Bronchial epithelial cell (primary cell): ENCODE results near the gene UBL4B. TPM values are rescaled to one million over a fixed set of nuclear protein-coding genes. Genes with fewer than 3 reads are reported as not detected.

Experiments used
- DNase-seq: peaks from one replicate; pipeline ENCODE4 v3.0.0-alpha.2; 2010; ENCODE audit warnings: low read depth
- FAIRE-seq: peaks from 2 replicates; lab custom pipeline; 2011; peaks lifted over from hg19 to GRCh38; lab: Jason Lieb, UNC
- H3K27me3 ChIP-seq: 2 replicates; pipeline ENCODE4 v1.5.1; 2011; ENCODE audit warnings: low read length; ENCODE audit not compliant: control insufficient read depth, insufficient read depth
- H3K36me3 ChIP-seq: 2 replicates; pipeline ENCODE4 v1.5.1; 2011; ENCODE audit warnings: low read length; ENCODE audit not compliant: control insufficient read depth, insufficient read depth
- H3K4me3 ChIP-seq: 2 replicates; pipeline ENCODE4 v1.5.1; 2011; ENCODE audit warnings: mild to moderate bottlenecking, low read depth, low read length, control low read depth
- total RNA-seq: library from RNA; depleted of rRNA; stranded (reverse); fragments of >200 nt; gene quantifications from 2 replicates; pipeline ENCODE4 v1.2.1, GENCODE V29; 2014
- TF ChIP-seq, protein P1 (sequence below): IDR thresholded peaks from 2 replicates; pipeline ENCODE4 v1.5.1; 2011; ENCODE audit warnings: mild to moderate bottlenecking, moderate library complexity, low read length, control low read depth, inconsistent platforms; ENCODE audit not compliant: insufficient read depth, severe bottlenecking

The UBL4B gene
- total RNA-seq, 1 donor from 2014 or later = not detected

DNA sequence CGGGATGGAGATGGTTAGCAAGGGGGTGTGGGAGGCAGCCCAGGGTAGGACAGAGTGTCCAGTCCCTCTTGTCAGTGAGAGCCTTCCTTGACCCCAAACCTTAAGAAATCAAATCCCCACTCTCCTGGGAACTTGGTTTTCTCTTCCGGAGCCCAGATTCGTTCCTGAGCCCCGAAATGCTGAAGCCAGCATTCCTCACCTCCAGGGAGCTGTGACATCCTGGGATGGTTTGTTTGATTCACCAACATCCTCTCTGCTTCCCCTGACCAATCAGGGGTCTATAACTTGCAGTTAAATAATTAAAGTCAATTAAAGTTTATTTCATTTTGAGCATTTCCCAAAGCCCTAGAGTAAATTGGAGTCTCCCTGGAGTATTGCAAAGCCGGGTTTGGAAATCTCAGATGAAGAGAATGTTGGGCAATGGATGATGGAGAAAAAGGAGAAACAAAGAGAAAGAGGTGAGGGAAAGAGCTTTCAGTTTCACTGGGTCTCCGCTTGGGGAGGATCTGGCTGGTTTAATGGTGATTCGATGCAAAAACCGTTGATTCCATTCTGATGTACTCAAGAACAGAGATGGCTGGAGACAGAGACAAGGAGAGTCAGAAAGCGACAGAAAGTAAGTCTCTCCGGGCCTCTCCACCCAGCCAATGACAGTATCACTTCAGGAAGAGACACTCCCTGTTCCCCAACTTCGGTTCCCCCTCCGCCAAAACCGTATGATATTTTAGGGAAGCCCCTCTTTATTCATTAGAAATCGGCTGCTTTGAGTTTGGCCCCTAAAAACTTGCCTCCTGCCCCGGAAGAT lies 29.0 kb upstream of the UBL4B start:
- no peak overlapping the region for H3K4me3 ChIP-seq
- TF ChIP-seq, protein P1, sequence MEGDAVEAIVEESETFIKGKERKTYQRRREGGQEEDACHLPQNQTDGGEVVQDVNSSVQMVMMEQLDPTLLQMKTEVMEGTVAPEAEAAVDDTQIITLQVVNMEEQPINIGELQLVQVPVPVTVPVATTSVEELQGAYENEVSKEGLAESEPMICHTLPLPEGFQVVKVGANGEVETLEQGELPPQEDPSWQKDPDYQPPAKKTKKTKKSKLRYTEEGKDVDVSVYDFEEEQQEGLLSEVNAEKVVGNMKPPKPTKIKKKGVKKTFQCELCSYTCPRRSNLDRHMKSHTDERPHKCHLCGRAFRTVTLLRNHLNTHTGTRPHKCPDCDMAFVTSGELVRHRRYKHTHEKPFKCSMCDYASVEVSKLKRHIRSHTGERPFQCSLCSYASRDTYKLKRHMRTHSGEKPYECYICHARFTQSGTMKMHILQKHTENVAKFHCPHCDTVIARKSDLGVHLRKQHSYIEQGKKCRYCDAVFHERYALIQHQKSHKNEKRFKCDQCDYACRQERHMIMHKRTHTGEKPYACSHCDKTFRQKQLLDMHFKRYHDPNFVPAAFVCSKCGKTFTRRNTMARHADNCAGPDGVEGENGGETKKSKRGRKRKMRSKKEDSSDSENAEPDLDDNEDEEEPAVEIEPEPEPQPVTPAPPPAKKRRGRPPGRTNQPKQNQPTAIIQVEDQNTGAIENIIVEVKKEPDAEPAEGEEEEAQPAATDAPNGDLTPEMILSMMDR = no peak
- DNase-seq = no peak
- H3K36me3 ChIP-seq = no peaks in the 10 kb centered on the region
- H3K27me3 ChIP-seq = peaks cover 45% of the 10 kb centered on the region
- FAIRE-seq = no peak

DNA sequence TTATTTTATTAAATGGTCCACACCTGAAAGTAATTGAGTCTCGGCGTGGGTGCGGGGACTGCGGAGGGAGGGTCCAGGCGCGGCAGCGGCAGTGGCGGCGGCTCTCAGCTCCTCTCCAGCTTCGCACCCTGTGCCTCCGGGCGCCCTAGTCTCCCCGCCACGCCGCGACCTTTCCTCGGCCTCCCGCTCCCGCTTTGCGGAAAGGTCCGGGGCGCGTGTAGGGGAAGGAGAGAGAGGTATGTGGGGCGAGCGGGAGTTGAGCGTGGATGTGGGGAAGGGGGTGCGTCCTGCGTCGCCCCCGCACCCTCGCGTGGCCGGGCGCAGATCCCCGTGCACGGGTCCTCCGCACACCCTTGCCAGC lies 28.4 kb upstream of the UBL4B start:
- DNase-seq = no peak
- Histone ChIP-seq H3K27me3 (peaks cover 45% of the 10 kb centered on the region), H3K4me3 (no peak overlapping the region), H3K36me3 (no peaks in the 10 kb centered on the region)
- no peak for FAIRE-seq
- TF ChIP-seq, protein P1 = no peak

DNA sequence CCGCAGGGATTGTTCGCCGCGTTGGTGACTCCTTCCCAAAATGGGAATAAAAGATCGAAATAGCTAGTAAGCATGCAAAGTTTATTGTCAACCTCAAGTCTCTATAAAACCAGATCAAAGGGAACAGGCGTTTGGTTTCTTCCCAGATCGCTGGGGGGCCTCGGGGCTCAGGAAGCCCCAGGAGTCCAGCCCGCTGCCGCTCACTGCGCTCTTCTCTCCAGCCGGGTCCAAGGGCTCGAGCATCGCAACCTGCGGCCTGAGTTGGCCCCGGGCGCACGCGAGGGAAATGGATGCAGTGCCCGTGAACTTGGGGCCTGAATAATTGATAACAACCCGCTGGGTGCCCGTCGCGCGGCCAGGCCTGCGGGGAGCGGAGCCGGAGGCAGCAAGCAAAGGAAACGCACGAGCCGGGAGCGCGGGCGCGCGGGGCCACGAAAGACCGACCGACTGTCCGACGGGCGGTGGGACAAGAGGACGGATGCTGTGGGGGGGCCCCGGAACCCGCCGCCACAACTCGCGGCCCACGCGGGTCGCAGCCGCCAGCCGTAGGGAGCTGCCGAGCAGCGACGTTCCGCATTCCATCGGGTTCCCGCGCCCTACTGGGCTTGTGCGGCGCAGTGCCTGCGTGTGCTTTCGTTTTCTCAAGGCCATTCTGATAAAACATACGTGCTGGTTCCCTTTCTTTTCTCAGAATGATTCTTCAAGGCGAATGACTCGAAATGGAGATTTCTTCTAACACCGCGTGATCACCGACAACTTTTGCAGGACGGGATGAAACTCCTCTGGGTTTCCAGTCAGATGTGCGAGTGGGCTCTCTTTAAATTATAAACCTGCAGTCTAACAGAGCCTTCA lies 27.8 kb upstream of the UBL4B start:
- H3K27me3 ChIP-seq = peaks cover 47% of the 10 kb centered on the region
- peak overlapping the region; percentile 36 for H3K4me3 ChIP-seq
- TF ChIP-seq, protein P1 = no peak
- DNase-seq (no peak), FAIRE-seq (no peak)
- no peaks in the 10 kb centered on the region for H3K36me3 ChIP-seq

DNA sequence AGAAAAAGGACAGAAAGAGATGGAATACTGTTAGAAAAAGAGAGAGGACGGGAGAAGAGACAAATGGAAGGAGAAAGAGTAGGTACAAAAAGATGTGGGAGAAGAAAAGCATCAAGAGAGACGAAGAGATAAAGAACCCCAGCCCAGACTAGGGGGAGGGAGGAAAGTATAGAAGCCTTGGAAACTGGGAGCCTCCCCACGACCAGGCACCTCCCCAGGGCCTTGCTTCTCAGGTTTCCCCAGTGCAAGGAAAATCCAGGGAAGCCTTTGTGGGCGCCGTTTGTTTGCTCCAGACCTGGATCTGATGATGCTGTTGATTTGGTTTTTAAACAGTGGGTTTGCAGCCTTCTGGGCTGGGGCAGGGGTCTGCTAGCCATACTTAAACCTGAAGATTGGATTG lies 26.6 kb upstream of the UBL4B start:
- TF ChIP-seq, protein P1 = no peak
- FAIRE-seq = no peak
- Histone ChIP-seq H3K36me3 (no peaks in the 10 kb centered on the region), H3K27me3 (peaks cover 45% of the 10 kb centered on the region), H3K4me3 (no peak overlapping the region)
- no peak for DNase-seq

DNA sequence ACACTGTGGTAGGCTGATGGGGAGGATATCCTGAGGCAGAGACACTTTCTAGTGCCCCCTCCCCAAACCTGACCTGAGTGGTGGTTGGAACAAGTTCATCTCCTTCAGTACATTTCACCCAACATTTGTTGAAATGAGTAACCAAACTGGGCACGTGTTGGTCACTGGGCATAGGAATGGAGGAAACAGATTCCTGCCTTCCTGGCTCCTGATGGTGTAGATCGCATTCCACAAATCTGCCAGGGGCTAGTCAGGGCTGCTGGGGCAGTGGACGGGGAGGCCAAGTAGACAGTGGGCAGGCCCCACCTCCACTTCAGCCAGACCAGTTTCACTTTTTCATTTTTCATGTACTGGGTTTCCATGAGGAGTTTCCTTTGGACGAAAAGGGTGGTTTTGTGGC lies 25.3 kb upstream of the UBL4B start:
- TF ChIP-seq, protein P1 = no peak
- H3K27me3 ChIP-seq = peaks cover 46% of the 10 kb centered on the region
- no peak for FAIRE-seq
- no peaks in the 10 kb centered on the region for H3K36me3 ChIP-seq
- H3K4me3 ChIP-seq = no peak overlapping the region
- DNase-seq = no peak
